Stimulated activated CD4-positive, alpha-beta T cell treated with anti-CD3 and anti-CD28 coated beads, Interleukin-12 subunit alpha, Interleukin-12 subunit beta, amount 100 ng/mL, for 48 hours (primary cell): Measurements from ENCODE around the gene CHRNB1.
A peak's percentile ranks its signal among the peaks of the same experiment; 100 is the strongest.
"Not testable (repeated sequence)": the region's sequence is repeated elsewhere in the genome, so short reads cannot be mapped to it uniquely, and the experiment has no call there.

ENCODE experiments used
- DNase-seq, 3 donors: peaks; one replicate each; pipeline ENCODE4 v3.0.0-alpha.2; 2020; ENCODE audit warnings: low read depth in 2 of 3, low spot score in 1 of 3

CHRNB1 gene

GRCh38 chr17:7482742-7483088 lies 37.9 kb downstream of the CHRNB1 start:
- DNase-seq = not testable (repeated sequence)

GRCh38 chr17:7483255-7484066 lies 38.6 kb downstream of the CHRNB1 start:
- peak; percentile 86 to 92 (median 91) for DNase-seq

GRCh38 chr17:7484067-7484918 lies 39.4 kb downstream of the CHRNB1 start, which contains the start of gene POLR2A:
Gene POLR2A, plus strand, starts transcription at chr17:7484366.
- DNase-seq = peak; percentile 95 to 98 (median 95)

GRCh38 chr17:7484919-7485377 lies 40.1 kb downstream of the CHRNB1 start:
- no peak for DNase-seq

- no peak for DNase-seq
Measured at GRCh38 chr17:7486181-7486580, 41.3 kb downstream of the CHRNB1 start.

GRCh38 chr17:7490144-7490543 lies 45.3 kb downstream of the CHRNB1 start:
- DNase-seq = no peak

- DNase-seq = no peak
Measured at GRCh38 chr17:7491583-7491982, 46.7 kb downstream of the CHRNB1 start.

GRCh38 chr17:7493941-7494340 lies 49.1 kb downstream of the CHRNB1 start:
- no peak for DNase-seq

- DNase-seq = no peak
Measured at GRCh38 chr17:7495906-7496434, 51.1 kb downstream of the CHRNB1 start.

GRCh38 chr17:7496470-7497183 lies 51.8 kb downstream of the CHRNB1 start:
- no peak for DNase-seq

- no peak for DNase-seq
Measured at GRCh38 chr17:7497228-7497627, 52.4 kb downstream of the CHRNB1 start.

- no peak for DNase-seq
Measured at GRCh38 chr17:7497636-7498035, 52.8 kb downstream of the CHRNB1 start.

GRCh38 chr17:7499161-7499560 lies 54.3 kb downstream of the CHRNB1 start:
- DNase-seq = no peak

- no peak for DNase-seq
Measured at GRCh38 chr17:7501729-7502128, 56.9 kb downstream of the CHRNB1 start.

- no peak for DNase-seq
Measured at GRCh38 chr17:7502171-7502847, 57.4 kb downstream of the CHRNB1 start.

- no peak for DNase-seq
Measured at GRCh38 chr17:7502987-7503386, 58.1 kb downstream of the CHRNB1 start.

GRCh38 chr17:7503521-7503920 lies 58.7 kb downstream of the CHRNB1 start:
- DNase-seq = no peak
